C1 segment of cervical spinal cord (tissue), 14 donors: ENCODE results near the gene TMTC3.

Experiments used
- DNase-seq, 14 donors: peaks; one replicate each; lab custom pipeline; 2025; lab: John Stamatoyannopoulos, UW

TMTC3 gene

GRCh38 chr12:88225776-88226175, 83.7 kb downstream of the TMTC3 start:
- no peak for DNase-seq

GRCh38 chr12:88227263-88227662, 85.2 kb downstream of the TMTC3 start:
- no peak for DNase-seq

GRCh38 chr12:88227871-88228270, 85.8 kb downstream of the TMTC3 start:
- no peak for DNase-seq

GRCh38 chr12:88228720-88229119, 86.6 kb downstream of the TMTC3 start:
- no peak for DNase-seq

- no peak for DNase-seq
These were observed 88.2 kb downstream of the TMTC3 start for GRCh38 chr12:88230271-88230670.

GRCh38 chr12:88235183-88235833, 93.2 kb downstream of the TMTC3 start:
- DNase-seq = no peak

GRCh38 chr12:88237954-88238353, 95.8 kb downstream of the TMTC3 start:
- DNase-seq = no peak

GRCh38 chr12:88238406-88238805, 96.3 kb downstream of the TMTC3 start:
- no peak for DNase-seq

- DNase-seq = no peak
These were observed 99.9 kb downstream of the TMTC3 start for GRCh38 chr12:88241862-88242570.

GRCh38 chr12:88242571-88242925, 100.4 kb downstream of the TMTC3 start:
- DNase-seq = no peak

- no peak for DNase-seq
These were observed 100.8 kb downstream of the TMTC3 start for GRCh38 chr12:88242939-88243338.

- no peak for DNase-seq
These were observed 101.9 kb downstream of the TMTC3 start for GRCh38 chr12:88243982-88244381.

- no peak for DNase-seq
These were observed 103.8 kb downstream of the TMTC3 start for GRCh38 chr12:88245905-88246304.

- DNase-seq = no peak
These were observed 105.1 kb downstream of the TMTC3 start for GRCh38 chr12:88247241-88247643.

- no peak for DNase-seq
These were observed 106.5 kb downstream of the TMTC3 start for GRCh38 chr12:88248606-88249005.
